ENCODE data around the gene EIF3L.

DNA sequence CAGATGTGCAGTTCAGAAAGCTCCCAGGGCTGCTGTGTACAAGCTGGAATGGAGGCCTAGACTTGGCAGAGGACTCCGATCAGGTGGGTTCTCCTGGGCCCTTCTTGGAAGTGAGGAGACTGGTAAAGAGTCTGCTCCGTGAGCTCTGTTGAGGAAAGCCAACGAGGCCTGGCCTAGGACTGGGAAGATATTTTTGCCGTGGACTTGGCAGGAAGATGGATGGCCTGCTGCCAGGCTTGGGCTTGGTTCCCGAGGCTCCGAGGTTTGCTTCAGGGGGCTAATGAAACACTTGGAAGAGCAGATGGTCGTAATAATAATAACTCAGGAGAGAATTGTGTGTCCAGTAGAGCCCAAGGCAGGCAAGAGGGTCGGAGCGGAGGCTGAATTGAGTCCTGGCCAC lies 22.2 kb upstream of the EIF3L start:
- TF ChIP-seq, protein P1, sequence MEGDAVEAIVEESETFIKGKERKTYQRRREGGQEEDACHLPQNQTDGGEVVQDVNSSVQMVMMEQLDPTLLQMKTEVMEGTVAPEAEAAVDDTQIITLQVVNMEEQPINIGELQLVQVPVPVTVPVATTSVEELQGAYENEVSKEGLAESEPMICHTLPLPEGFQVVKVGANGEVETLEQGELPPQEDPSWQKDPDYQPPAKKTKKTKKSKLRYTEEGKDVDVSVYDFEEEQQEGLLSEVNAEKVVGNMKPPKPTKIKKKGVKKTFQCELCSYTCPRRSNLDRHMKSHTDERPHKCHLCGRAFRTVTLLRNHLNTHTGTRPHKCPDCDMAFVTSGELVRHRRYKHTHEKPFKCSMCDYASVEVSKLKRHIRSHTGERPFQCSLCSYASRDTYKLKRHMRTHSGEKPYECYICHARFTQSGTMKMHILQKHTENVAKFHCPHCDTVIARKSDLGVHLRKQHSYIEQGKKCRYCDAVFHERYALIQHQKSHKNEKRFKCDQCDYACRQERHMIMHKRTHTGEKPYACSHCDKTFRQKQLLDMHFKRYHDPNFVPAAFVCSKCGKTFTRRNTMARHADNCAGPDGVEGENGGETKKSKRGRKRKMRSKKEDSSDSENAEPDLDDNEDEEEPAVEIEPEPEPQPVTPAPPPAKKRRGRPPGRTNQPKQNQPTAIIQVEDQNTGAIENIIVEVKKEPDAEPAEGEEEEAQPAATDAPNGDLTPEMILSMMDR (IDR thresholded peaks at IDR 0.05; ENCODE audit: insufficient read depth, low read length, poor library complexity, severe bottlenecking) = no peak
- TF ChIP-seq EZH2phosphoT487 (conservative IDR thresholded peaks at IDR 0.05; ENCODE audit: low read length) = no peak
